ENCODE results near the gene PCDHGC4. TPM values are rescaled to one million over a fixed set of nuclear protein-coding genes. Genes with fewer than 3 reads are reported as not detected.

Gene PCDHGC4
- total RNA-seq, 2 donors from 2014 or later, result not detected

GRCh38 chr5:141506381-141507155 is 21.7 kb downstream of the PCDHGC4 start:
- Mint-ChIP-seq H3K27ac (no peak overlapping the region), H3K36me3 (no peaks in the 10 kb centered on the region), H3K9me3 (no peaks in the 10 kb centered on the region)
- ATAC-seq (no peak), DNase-seq (ENCODE audit: low spot score in 2 of 2) (no peak)

GRCh38 chr5:141507387-141508091 is 22.7 kb downstream of the PCDHGC4 start:
- ATAC-seq (no peak), DNase-seq (ENCODE audit: low spot score in 2 of 2) (no peak)
- Mint-ChIP-seq H3K9me3 (no peaks in the 10 kb centered on the region), H3K27ac (peak overlapping the region in 1 of 2 donors; percentile 74), H3K36me3 (no peaks in the 10 kb centered on the region)

- Mint-ChIP-seq H3K36me3 (peaks cover 0 to 6% of the 10 kb centered on the region in 2 donors), H3K9me3 (no peaks in the 10 kb centered on the region), H3K27ac (peak overlapping the region in 1 of 2 donors; percentile 77)
- DNase-seq (ENCODE audit: low spot score in 2 of 2) (no peak), ATAC-seq (no peak)
These were observed 23.6 kb downstream of the PCDHGC4 start for GRCh38 chr5:141508440-141508797.

- H3K9me3 Mint-ChIP-seq, result no peaks in the 10 kb centered on the region
- DNase-seq (ENCODE audit: low spot score in 2 of 2) (no peak), ATAC-seq (peak in 1 of 2 donors; percentile 23)
- peaks cover 0 to 11% of the 10 kb centered on the region in 2 donors for H3K36me3 Mint-ChIP-seq
- H3K27ac Mint-ChIP-seq, result peak overlapping the region in 1 of 2 donors; percentile 93
These were observed 24.2 kb downstream of the PCDHGC4 start for GRCh38 chr5:141508798-141509611.

GRCh38 chr5:141510160-141510559 is 25.3 kb downstream of the PCDHGC4 start:
- DNase-seq (ENCODE audit: low spot score in 2 of 2) (no peak), ATAC-seq (no peak)
- no peaks in the 10 kb centered on the region for H3K9me3 Mint-ChIP-seq
- no peak overlapping the region for H3K27ac Mint-ChIP-seq
- H3K36me3 Mint-ChIP-seq, result peaks cover 0 to 11% of the 10 kb centered on the region in 2 donors

GRCh38 chr5:141510850-141511601 is 26.2 kb downstream of the PCDHGC4 start:
- peaks cover 3 to 16% of the 10 kb centered on the region in 2 donors for H3K36me3 Mint-ChIP-seq
- no peak for DNase-seq (ENCODE audit: low spot score in 2 of 2)
- no peak for ATAC-seq
- H3K27ac Mint-ChIP-seq, result peak overlapping the region in 1 of 2 donors; percentile 81
- H3K9me3 Mint-ChIP-seq, result no peaks in the 10 kb centered on the region

GRCh38 chr5:141511771-141512325 is 27.0 kb downstream of the PCDHGC4 start:
- no peak for ATAC-seq
- no peak for DNase-seq (ENCODE audit: low spot score in 2 of 2)
- H3K36me3 Mint-ChIP-seq, result peaks cover 10 to 18% of the 10 kb centered on the region in 2 donors
- no peaks in the 10 kb centered on the region for H3K9me3 Mint-ChIP-seq
- peak overlapping the region; percentile 41 to 81 for H3K27ac Mint-ChIP-seq

GRCh38 chr5:141512390-141512910 is 27.6 kb downstream of the PCDHGC4 start:
- H3K36me3 Mint-ChIP-seq, result peaks cover 13 to 18% of the 10 kb centered on the region in 2 donors
- DNase-seq (ENCODE audit: low spot score in 2 of 2), result peak; percentile 71 to 92
- H3K27ac Mint-ChIP-seq, result peak overlapping the region; percentile 81 to 90

GRCh38 chr5:141512911-141513626 is 28.2 kb downstream of the PCDHGC4 start:
- Mint-ChIP-seq H3K36me3 (peaks cover 13 to 22% of the 10 kb centered on the region in 2 donors), H3K27ac (peak overlapping the region; percentile 81 to 90), H3K9me3 (no peaks in the 10 kb centered on the region)
- peak; percentile 44 to 46 for ATAC-seq
- peak in 1 of 2 donors; percentile 34 for DNase-seq (ENCODE audit: low spot score in 2 of 2)

More at GRCh38 chr5:141512390-141512910, 27.6 kb downstream of the PCDHGC4 start:
- ATAC-seq, result peak; percentile 3 to 52
- no peaks in the 10 kb centered on the region for H3K9me3 Mint-ChIP-seq

- Mint-ChIP-seq H3K9me3 (no peaks in the 10 kb centered on the region), H3K36me3 (peaks cover 13 to 24% of the 10 kb centered on the region in 2 donors), H3K27ac (peak overlapping the region; percentile 81 to 89)
- DNase-seq (ENCODE audit: low spot score in 2 of 2), result peak; percentile 48 to 81
- peak; percentile 60 to 73 for ATAC-seq
These were observed 28.9 kb downstream of the PCDHGC4 start for GRCh38 chr5:141513627-141514329.

- DNase-seq (ENCODE audit: low spot score in 2 of 2), result peak in 1 of 2 donors; percentile 64
- ATAC-seq, result peak; percentile 3 to 66
- no peaks in the 10 kb centered on the region for H3K9me3 Mint-ChIP-seq
- peak overlapping the region; percentile 44 to 81 for H3K27ac Mint-ChIP-seq
- H3K36me3 Mint-ChIP-seq, result peaks cover 13 to 26% of the 10 kb centered on the region in 2 donors
These were observed 29.7 kb downstream of the PCDHGC4 start for GRCh38 chr5:141514330-141515133.

- DNase-seq (ENCODE audit: low spot score in 2 of 2) (no peak), ATAC-seq (no peak)
- H3K36me3 Mint-ChIP-seq, result peaks cover 18 to 32% of the 10 kb centered on the region in 2 donors
- H3K9me3 Mint-ChIP-seq, result no peaks in the 10 kb centered on the region
- peak overlapping the region in 1 of 2 donors; percentile 81 for H3K27ac Mint-ChIP-seq
These were observed 30.3 kb downstream of the PCDHGC4 start for GRCh38 chr5:141515141-141515540.

GRCh38 chr5:141515946-141516671 is 31.3 kb downstream of the PCDHGC4 start:
- no peaks in the 10 kb centered on the region for H3K9me3 Mint-ChIP-seq
- no peak for DNase-seq (ENCODE audit: low spot score in 2 of 2)
- H3K27ac Mint-ChIP-seq, result peak overlapping the region; percentile 49 to 85
- no peak for ATAC-seq
- H3K36me3 Mint-ChIP-seq, result peaks cover 19 to 42% of the 10 kb centered on the region in 2 donors

All from activated naive CD4-positive, alpha-beta T cell treated with anti-CD3 and anti-CD28 coated beads, Interleukin-2, amount 50 U/mL, for 72 hours (primary cell).